HepG2 (cell line): ENCODE measurements around the gene TRAP1.

Experiments used
- CHCHD3 ChIP-seq: sonication (generic); formaldehyde crosslinking; IDR thresholded peaks from 2 replicates; pipeline ENCODE4 v1.8.0; 2022; ENCODE audit warnings: mild to moderate bottlenecking, missing genetic modification reagents, moderate library complexity
- CHD4 ChIP-seq: fragments of 200-600 bp; sonication (generic); IDR thresholded peaks from 2 replicates; pipeline ENCODE4 v1.7.0; 2017; ENCODE audit warnings: mild to moderate bottlenecking, low read length, borderline replicate concordance
- CTCF ChIP-seq: sonication (generic); formaldehyde crosslinking; IDR thresholded peaks from 2 replicates; pipeline ENCODE4 v1.5.0; 2020; ENCODE audit warnings: mild to moderate bottlenecking, missing genetic modification reagents, moderate library complexity
- EZH2 ChIP-seq: conservative IDR thresholded peaks from 2 replicates; pipeline ENCODE4 v1.6.1; 2012; ENCODE audit warnings: mild to moderate bottlenecking, low read depth, low read length, moderate library complexity
- GTF2F1 ChIP-seq: fragments of 150-350 bp; IDR thresholded peaks from 2 replicates; pipeline ENCODE4 v1.6.1; 2014; ENCODE audit warnings: low read length
- PRPF4 ChIP-seq: fragments of 200-400 bp; formaldehyde crosslinking; IDR thresholded peaks from 2 replicates; pipeline ENCODE4 v1.6.1; 2016; ENCODE audit warnings: low read length, low read depth; ENCODE audit not compliant: poor library complexity, severe bottlenecking
- RAD21 ChIP-seq: fragments of 450-650 bp; formaldehyde crosslinking; IDR thresholded peaks from 2 replicates; pipeline ENCODE4 v1.5.0; 2020; ENCODE audit warnings: mild to moderate bottlenecking
- RBM22 ChIP-seq: fragments of 200-400 bp; formaldehyde crosslinking; optimal IDR thresholded peaks from 2 replicates; pipeline ENCODE3; 2017; ENCODE audit warnings: mild to moderate bottlenecking, low read length, moderate library complexity
- REST ChIP-seq, 2 experiments: IDR thresholded peaks; 2 replicates each; pipeline ENCODE4 v1.6.1; 2011 to 2012; ENCODE audit warnings: low read length in 2 of 2, borderline replicate concordance in 1 of 2, low read depth in 1 of 2, mild to moderate bottlenecking in 1 of 2, moderate library complexity in 1 of 2
- THAP9 ChIP-seq: sonication (generic); formaldehyde crosslinking; IDR thresholded peaks from 2 replicates; pipeline ENCODE4; 2020; ENCODE audit warnings: missing genetic modification reagents, mild to moderate bottlenecking, borderline replicate concordance
- ZBTB7A ChIP-seq: sonication (generic); formaldehyde crosslinking; IDR thresholded peaks from 2 replicates; pipeline ENCODE4 v1.8.0; 2022; ENCODE audit warnings: mild to moderate bottlenecking, missing genetic modification reagents
- ZNF121 ChIP-seq: sonication (generic); formaldehyde crosslinking; IDR thresholded peaks from 2 replicates; pipeline ENCODE4 v1.5.0; 2020; ENCODE audit warnings: mild to moderate bottlenecking, missing genetic modification reagents
- ZNF274 ChIP-seq: sonication (generic); formaldehyde crosslinking; IDR thresholded peaks from 2 replicates; pipeline ENCODE4 v1.5.1; 2020; ENCODE audit warnings: mild to moderate bottlenecking, missing genetic modification reagents
- ZSCAN5A ChIP-seq: sonication (generic); formaldehyde crosslinking; IDR thresholded peaks from 2 replicates; pipeline ENCODE4 v1.8.0; 2022; ENCODE audit warnings: mild to moderate bottlenecking, missing genetic modification reagents, borderline replicate concordance

- TF ChIP-seq ZNF274 (CRISPR knock-in tag) (no peak), ZSCAN5A (CRISPR knock-in tag) (no peak), REST (IDR thresholded peaks at IDR 0.05; ENCODE audit: borderline replicate concordance in 1 of 2, low read depth in 1 of 2, low read length in 2 of 2) (no peak), ZNF121 (CRISPR knock-in tag) (no peak), CTCF (CRISPR knock-in tag) (no peak), ZBTB7A (CRISPR knock-in tag) (no peak), CHD4 (no peak), THAP9 (CRISPR knock-in tag) (no peak), PRPF4 (no peak), EZH2 (no peak), GTF2F1 (no peak), RAD21 (CRISPR knock-in tag) (no peak), CHCHD3 (CRISPR knock-in tag) (no peak), RBM22 (peak; percentile 21)
Observed at GRCh38 chr16:3726021-3726687, 8.8 kb upstream of the TRAP1 start.
